ENCODE data around the gene MEX3A.
"Not testable (repeated sequence)": the region's sequence is repeated elsewhere in the genome, so short reads cannot be mapped to it uniquely, and the experiment has no call there.

Gene MEX3A

GRCh38 chr1:156079762-156080161, 2.5 kb downstream of the MEX3A start:
- no peak for DNase-seq (ENCODE audit: low read depth in 2 of 2)

DNA sequence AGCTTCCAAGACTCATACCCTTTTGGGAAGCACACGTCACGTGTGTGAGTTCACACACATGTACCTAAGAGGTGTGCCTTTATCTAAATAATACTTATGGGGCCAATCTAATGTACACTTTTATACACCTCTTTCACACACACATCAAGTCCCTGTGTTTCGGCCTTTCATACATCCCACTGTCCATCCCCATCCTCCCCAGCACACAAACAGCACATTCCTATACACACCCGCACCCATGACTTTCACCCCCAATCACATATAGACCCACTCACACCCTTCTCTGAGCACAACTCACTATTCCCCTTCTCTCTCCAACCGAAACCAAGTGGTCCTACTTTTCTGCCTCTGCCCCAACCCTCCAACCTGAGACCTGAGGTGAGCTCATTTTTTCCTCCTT, 3.5 kb downstream of the MEX3A start:
- no peak for DNase-seq (ENCODE audit: low read depth in 2 of 2)

- no peak for DNase-seq (ENCODE audit: low read depth in 2 of 2)
These were observed 4.9 kb downstream of the MEX3A start for GRCh38 chr1:156077430-156077760.

- DNase-seq (ENCODE audit: low read depth in 2 of 2), result no peak
These were observed 5.4 kb downstream of the MEX3A start for GRCh38 chr1:156076609-156077429.

DNA sequence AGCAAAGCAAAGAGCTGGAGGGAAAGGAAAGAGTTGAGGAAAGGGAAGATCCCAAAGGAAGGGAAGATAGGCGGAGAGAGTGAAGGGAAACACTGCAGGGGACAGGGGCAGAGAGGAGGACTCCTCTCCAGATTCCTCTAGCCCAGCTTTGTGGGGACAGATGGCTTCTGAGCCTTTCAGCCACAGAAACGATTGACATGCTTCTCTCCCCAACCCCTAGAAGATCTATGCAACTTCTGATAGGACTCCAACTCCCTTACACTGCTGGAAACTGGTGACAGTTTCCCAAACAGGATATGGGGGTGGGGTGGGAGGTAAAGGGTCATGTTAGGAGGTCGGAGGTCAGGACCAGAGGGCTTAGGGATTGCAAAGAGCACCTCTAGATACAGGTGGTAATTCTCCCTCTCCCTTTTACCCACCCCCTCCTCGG, 6.5 kb downstream of the MEX3A start:
- DNase-seq (ENCODE audit: low read depth in 2 of 2), result no peak

DNA sequence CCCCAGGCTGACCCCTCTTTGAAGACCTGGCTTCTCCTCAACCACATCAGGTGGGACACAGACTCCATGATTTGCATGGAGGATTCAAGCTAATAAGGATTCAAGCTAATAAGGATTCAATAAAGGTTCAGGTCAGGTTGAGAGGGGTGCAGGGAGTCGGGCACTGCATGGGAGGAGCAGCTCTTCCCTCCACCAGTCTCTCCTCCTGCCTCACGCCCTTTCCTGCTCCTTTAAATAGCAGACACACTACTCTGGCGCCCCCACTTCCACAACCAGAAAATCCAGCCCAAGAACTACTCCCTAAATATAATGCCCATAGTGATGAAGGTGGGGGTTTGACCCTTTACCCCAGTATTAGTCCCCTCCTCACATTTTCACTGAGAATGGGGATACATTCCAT, 7.1 kb downstream of the MEX3A start:
- no peak for DNase-seq (ENCODE audit: low read depth in 2 of 2)

DNA sequence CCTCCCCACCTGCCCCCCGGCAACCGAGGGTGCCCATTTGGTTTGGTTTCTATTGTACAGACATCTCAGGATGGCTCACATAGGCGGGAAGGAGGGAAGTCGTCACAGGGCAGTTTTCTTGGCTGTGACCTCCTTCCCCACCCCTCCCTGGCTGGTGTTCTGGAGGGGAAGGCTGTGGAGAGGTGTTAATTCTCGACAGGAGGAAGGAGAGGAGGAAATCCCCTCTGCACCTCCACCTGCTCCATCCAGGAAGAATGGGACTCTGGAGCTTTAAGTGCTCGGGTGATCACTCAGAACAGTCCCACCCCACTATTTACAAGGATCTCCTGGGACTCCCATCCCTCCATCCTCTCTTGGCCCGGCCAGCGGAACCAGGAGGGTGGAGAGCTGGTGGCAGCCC, 7.6 kb downstream of the MEX3A start:
- no peak for DNase-seq (ENCODE audit: low read depth in 2 of 2)

DNA sequence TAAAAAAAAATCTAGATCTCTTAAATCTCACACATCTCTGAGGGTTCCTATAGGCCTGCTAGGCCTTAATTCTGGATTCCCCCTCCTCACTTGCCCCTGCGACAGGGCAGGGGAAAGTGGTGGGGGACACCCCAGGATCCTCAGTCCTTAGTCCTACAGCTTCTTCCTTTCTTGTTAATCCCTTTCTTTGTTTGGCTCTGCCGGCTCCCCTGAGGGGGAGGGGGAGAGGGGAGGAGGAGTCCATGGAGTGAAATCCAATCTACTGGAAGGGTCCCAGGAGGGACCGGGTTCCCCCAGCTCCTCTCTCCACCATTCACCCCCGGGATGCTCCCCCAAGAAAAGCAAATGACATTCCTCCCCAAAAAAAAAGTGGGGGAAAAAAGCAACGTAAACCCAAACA, 8.5 kb downstream of the MEX3A start:
- DNase-seq (ENCODE audit: low read depth in 2 of 2), result no peak

- no peak for DNase-seq (ENCODE audit: low read depth in 2 of 2)
These were observed 9.1 kb downstream of the MEX3A start for GRCh38 chr1:156073110-156073687.

- no peak for DNase-seq (ENCODE audit: low read depth in 2 of 2)
These were observed 10.0 kb downstream of the MEX3A start for GRCh38 chr1:156072251-156072650.

GRCh38 chr1:156071332-156071816, 10.9 kb downstream of the MEX3A start:
- DNase-seq (ENCODE audit: low read depth in 2 of 2), result not testable (repeated sequence)

DNA sequence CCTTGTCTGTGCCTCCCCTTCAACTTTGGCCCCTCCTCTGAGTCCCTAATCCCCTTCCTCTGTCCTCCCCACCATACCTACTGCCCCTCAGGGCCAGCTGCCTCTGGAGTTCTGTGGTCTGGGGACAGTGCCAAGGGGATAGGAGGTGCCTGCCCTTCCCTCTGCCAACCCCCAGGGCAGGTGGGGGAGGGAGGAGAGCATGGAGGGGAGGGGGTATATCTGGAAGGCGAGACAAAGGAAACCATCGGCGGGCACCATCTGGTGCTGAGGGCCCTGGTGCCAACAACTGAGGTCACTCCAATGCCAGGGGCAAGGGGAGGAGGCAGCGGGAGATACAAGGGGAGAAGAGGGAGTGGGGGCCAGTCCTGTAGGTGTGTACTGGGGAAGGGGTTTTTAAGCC, 11.7 kb downstream of the MEX3A start:
- no peak for DNase-seq (ENCODE audit: low read depth in 2 of 2)

DNA sequence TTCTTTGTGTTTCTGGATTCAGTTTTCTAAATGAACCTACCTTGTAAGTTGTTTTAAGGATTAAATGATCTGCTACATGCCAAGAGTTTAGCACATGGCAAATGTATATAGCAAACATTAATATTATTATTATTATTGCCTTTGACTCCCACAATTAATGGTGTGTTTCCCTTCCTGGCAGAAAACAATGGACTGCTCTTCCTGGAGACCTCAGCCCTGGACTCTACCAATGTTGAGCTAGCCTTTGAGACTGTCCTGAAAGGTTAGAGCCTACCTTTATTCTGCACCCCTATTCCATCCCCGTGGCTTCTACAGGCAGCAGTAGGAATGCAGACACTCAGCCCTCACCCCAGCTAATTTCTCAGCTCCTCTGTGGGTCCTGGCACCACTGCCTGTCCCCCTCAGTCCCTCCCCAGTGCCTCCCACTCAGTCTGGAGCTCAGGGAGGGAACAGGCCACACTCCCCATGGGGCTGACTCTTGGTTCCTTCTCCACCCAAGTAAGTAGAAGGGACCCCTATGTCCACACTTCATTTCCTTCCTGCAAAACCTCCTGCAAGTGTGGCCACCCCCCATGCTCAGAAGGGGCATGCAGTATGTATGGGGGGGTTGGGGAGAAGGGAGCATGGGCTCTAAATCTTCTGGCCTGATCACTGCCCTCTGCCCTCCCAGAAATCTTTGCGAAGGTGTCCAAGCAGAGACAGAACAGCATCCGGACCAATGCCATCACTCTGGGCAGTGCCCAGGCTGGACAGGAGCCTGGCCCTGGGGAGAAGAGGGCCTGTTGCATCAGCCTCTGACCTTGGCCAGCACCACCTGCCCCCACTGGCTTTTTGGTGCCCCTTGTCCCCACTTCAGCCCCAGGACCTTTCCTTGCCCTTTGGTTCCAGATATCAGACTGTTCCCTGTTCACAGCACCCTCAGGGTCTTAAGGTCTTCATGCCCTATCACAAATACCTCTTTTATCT, 12.5 kb downstream of the MEX3A start:
- DNase-seq (ENCODE audit: low read depth in 2 of 2), result no peak

DNA sequence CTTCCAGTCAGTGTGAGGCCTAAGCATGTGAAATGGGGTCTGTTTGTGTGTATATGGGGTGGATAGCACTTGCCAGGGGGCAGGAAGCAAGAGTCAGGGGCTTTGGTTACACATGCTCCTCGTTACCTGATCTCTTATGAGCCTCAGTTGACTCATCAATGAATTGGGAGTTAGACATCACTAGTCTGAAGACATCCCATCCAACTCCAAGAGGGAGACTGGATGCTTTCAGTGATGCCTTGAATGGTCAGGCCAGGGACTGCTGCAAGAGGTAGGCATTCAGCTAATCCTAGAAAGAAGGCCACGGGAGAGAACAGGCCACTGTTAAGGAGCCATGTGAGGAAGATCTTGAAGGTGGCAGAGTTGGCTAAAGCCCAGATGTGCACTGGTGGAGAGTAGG, 15.0 kb downstream of the MEX3A start:
- DNase-seq (ENCODE audit: low read depth in 2 of 2), result no peak

- no peak for DNase-seq (ENCODE audit: low read depth in 2 of 2)
These were observed 16.4 kb downstream of the MEX3A start for GRCh38 chr1:156065871-156066270.

DNA sequence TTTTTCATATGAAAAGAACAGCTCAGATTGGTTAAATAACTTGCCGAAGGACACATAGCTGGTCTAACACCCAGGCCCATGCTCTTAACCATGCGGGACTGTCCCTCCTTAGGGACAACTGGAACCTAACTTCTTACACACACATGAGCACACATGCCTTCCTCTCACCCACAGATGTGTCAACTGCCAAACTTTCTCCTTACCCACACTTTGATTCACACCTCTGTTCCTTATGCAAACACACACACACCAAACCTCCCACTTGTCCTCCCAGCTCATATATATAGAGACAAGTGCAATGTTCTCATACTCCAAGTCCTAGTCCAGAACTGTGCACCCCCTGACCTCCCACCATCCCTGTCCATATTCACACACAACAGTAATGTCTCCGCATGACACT, 17.1 kb downstream of the MEX3A start:
- no peak for DNase-seq (ENCODE audit: low read depth in 2 of 2)

GRCh38 chr1:156064615-156065014, 17.6 kb downstream of the MEX3A start:
- DNase-seq (ENCODE audit: low read depth in 2 of 2), result no peak

DNA sequence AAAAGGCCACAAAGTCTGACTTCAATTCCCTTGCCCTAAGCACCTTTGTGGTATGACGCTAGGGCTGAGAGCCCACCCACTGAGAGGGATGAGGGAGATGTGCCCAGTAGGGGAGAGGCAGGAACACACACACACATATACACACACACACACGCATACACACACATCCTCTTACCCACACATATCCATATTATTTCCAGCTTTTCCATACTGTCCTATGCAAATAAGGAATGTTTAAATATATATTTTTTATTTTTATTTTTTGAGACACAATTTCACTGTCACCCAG, 18.3 kb downstream of the MEX3A start:
- DNase-seq (ENCODE audit: low read depth in 2 of 2), result no peak

DNA sequence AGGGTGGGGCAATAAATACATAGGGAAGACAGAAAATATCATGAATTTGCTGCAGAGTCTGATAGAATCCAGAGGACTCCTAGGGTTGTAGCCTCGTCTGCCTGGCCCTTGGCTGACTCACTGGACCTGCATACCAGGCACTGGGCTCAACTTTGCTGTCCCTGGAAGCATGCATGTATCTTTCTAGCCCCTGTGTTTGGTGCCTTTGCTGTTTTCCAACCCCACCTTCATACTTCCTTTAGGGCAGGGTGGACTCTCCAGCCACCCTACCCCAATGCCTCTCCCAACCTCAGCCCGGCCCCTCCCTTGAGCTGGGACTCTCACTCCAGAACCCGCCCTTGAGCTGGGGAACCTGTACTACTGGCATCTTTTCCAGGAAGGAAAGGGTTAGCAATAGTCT, 20.1 kb downstream of the MEX3A start:
- DNase-seq (ENCODE audit: low read depth in 2 of 2), result no peak

- DNase-seq (ENCODE audit: low read depth in 2 of 2), result no peak
These were observed 21.2 kb downstream of the MEX3A start, which contains the start of gene RAB25 for GRCh38 chr1:156060937-156061636. TSS of gene RAB25 (plus strand) at chr1:156061160. CDS start at chr1:156061401, 241 bp downstream.

DNA sequence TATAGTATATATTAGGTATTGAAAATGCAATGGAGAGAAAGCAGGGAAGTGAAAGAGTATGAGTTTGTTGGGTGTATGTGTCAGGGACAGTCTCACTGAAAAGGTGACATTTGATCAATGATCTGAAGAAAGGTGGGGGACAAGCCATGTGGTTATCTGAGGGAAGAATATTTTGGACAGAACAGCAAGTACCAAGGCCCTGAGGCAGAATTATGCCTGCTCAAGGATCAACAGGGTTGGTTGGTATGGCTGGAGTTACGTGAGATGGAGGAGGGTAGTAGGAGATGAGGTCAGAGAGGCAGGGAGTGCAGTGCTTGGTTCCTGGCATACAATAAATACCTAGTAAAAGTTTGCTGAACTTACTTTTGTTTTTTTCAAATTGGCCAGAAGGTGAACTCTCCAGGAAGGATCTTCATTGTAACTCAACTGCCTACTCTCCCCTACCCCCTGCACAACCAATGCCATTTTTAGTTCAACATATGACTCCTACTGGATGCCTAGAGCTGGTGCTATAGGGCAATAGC, 25.9 kb downstream of the MEX3A start:
- no peak for DNase-seq (ENCODE audit: low read depth in 2 of 2)

Measured in stimulated activated CD8-positive, alpha-beta memory T cell treated with anti-CD3 and anti-CD28 coated beads, Interleukin-15, amount 100 ng/mL, for 4 hours (primary cell).